Cardiac fibroblast (primary cell): ENCODE results near the gene RBP5.

Experiments
- DNase-seq, 2 donors: peaks; one replicate each; pipeline versions ENCODE4 v3.0.0 to v3.0.0-alpha.2; 2010; ENCODE audit warnings: low read depth in 2 of 2
- H3K4me3 ChIP-seq, 2 donors: replicated peaks in 1 of 2; 1 replicate in 1 of 2; 2 replicates in 1 of 2; pipeline ENCODE4 v1.5.1; 2011; ENCODE audit warnings: low read depth in 2 of 2, low read length in 2 of 2, mild to moderate bottlenecking in 2 of 2, moderate library complexity in 1 of 2
- TF ChIP-seq, protein P1 (sequence below): IDR thresholded peaks from one replicate; pipeline ENCODE4 v1.5.1; 2011; ENCODE audit warnings: low read depth, mild to moderate bottlenecking, low read length, inconsistent platforms

Gene RBP5

DNA sequence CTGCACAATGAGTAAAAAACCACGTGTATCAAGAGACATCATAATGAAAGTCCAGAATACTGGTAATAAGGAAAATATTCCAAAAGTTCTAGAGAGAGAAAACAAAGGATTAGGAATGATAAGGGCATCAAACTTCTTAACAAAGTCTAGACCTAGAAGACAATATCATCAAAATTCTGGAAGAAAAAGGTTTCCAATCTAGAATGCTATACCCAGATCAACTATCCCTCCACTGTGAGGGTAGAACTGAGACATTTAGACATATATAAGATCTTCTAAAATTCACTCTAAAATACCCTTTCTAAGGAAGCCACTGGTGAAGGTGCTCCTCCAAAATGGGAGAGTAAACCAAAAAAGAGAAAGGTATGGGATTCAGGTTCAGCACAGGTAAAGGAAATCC is 22.6 kb downstream of the RBP5 start:
- TF ChIP-seq, protein P1, sequence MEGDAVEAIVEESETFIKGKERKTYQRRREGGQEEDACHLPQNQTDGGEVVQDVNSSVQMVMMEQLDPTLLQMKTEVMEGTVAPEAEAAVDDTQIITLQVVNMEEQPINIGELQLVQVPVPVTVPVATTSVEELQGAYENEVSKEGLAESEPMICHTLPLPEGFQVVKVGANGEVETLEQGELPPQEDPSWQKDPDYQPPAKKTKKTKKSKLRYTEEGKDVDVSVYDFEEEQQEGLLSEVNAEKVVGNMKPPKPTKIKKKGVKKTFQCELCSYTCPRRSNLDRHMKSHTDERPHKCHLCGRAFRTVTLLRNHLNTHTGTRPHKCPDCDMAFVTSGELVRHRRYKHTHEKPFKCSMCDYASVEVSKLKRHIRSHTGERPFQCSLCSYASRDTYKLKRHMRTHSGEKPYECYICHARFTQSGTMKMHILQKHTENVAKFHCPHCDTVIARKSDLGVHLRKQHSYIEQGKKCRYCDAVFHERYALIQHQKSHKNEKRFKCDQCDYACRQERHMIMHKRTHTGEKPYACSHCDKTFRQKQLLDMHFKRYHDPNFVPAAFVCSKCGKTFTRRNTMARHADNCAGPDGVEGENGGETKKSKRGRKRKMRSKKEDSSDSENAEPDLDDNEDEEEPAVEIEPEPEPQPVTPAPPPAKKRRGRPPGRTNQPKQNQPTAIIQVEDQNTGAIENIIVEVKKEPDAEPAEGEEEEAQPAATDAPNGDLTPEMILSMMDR: no peak
- DNase-seq: no peak
- H3K4me3 ChIP-seq: no peak overlapping the region

DNA sequence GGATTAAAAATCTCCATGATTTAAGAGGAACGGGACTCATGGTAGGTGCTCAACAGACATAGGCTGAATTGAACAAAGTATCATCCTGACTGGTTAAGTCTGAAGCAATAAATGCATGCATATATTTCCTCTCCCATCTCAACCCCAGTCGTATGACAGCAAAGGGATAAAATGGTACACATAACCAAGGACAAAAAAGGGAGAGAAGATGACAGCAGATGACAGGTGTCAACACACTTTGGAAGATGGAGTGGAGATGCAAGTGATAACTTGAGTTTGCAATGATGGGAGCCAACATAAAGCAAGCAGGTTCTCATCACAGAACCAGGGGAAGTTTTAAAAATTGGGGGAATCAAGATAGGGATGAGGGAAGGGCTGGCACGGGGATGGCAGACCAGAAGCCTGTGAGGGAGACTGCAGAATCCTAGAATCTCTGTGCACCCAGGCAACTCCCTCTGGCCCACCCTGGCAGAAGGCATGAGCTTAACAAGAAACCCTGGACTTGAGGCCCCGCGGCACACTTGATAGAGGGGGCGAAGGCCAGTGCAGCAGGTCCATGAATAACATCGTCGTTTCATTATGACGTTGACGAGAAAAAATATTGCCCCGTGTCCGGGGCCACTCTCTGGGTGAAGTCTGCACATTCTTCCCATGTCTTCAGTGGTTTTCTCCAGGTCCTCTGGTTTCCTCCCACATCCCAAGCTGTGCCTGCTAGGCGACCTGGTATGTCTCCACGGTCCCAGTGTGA is 24.7 kb downstream of the RBP5 start:
- no peak overlapping the region for H3K4me3 ChIP-seq
- TF ChIP-seq, protein P1: no peak
- DNase-seq: no peak

DNA sequence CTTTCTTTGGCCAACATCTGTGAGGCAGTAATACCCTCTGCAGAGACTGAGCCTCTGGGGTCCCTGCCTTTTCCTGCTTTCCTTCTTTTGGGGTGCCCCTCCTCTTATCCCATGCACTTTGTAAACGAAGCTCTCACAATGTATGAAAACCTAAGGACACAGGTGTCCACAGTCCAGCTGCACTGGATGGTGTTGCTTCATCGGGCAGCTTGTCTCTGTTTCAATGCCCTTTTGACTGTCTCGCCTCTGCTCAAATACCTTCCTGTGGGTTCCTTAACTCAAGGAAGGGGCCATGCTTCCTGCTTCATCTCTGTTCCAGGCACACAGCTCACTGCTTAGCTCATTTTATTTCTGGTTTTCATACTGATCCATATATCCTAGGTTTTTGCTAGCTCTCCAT is 26.1 kb downstream of the RBP5 start:
- DNase-seq: no peak
- no peak overlapping the region for H3K4me3 ChIP-seq
- TF ChIP-seq, protein P1: no peak

DNA sequence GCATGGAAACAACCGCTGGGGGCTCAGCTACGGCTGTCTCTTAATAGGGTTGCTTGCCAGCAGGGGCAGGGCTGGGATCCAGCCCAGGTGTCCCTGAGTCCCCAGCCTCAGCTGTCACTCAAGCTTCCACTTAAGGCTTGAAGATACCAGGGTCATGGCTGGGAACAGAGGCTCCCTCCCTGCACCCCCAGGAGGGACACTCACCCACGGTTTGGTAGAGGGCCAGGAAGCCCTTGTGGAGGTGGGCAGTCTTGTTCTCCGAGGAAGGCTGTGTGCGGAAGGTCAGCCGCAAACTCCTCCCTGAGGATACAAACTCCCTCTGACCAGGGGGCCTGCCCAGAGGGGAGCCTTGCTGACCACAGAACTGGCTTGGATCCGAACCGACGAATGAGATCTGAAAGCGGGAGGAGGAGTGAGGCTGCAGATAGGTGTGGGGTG is 27.0 kb downstream of the RBP5 start:
- peak in 1 of 2 donors; percentile 46 for DNase-seq
- TF ChIP-seq, protein P1: no peak
- H3K4me3 ChIP-seq: no peak overlapping the region

DNA sequence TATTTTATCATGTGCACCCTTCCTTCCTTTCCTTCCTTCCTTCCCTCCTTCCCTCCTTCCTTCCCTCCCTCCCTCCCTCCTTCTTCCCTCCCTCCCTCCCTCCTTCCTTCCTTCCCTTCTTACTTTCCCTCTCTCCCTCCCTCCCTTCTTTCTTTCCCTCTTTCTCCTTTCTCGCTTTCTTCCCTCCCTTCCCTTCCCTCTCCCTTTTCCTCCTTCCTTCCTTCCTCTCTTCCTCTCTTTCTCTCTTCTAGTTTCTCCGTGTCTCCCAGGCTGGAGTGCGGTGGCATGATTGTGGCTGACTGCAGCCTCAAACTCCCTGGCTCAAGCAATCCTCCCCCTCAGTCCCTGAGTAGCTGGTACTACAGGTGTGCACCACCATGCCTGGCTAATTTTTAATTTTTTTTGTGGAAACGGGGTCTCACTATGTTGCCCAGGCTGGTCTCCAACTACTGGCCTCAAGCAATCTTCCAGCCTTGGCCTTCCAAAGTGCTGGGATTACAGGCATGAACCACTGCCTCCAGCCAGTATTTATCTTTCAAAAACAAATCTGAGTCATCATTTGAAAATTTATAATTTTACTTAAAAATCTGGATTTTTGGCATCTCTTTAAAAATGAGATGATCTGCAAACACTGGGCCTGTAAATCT is 27.5 kb downstream of the RBP5 start:
- TF ChIP-seq, protein P1: no peak
- peak; percentile 25 to 37 for DNase-seq

DNA sequence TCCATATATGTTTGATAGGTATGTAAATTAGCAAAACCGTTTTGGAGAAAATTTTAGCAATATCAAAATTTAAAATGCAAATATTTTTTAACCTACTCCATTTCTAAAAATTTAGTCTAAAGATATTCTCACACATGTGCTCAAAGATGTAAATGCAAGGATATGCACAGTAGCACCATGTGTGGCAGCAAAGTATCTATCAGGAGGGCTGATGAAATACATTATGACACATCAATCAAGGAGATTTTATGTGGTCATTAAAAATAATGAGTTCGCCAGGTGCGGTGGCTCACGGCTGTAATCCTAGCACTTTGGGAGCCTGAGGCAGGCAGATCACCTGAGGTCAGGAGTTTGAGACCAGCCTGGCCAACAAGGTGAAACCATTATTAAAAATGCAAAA is 28.4 kb downstream of the RBP5 start:
- DNase-seq: no peak
- no peak overlapping the region for H3K4me3 ChIP-seq
- TF ChIP-seq, protein P1: no peak

More for the DNA sequence above, 27.5 kb downstream of the RBP5 start:
- H3K4me3 ChIP-seq: no peak overlapping the region
